Activated naive CD8-positive, alpha-beta T cell treated with anti-CD3 and anti-CD28 coated beads for 36 hours (primary cell): ENCODE data around the gene RPL9. TPM values are rescaled to one million over a fixed set of nuclear protein-coding genes. Genes with fewer than 3 reads are reported as not detected.
A peak's percentile ranks its signal among the peaks of the same experiment; 100 is the strongest.
"Not testable (repeated sequence)": the region's sequence is repeated elsewhere in the genome, so short reads cannot be mapped to it uniquely, and the experiment has no call there.

Experiments used
- DNase-seq: peaks from one replicate; pipeline ENCODE4 v3.0.0; 2021
- H3K27ac Mint-ChIP-seq: one replicate; pipeline ENCODE4 v1.8.0; 2022; ENCODE audit warnings: mild to moderate bottlenecking, moderate library complexity, mixed read lengths
- H3K27me3 Mint-ChIP-seq: one replicate; pipeline ENCODE4 v1.8.0; 2022; ENCODE audit warnings: mild to moderate bottlenecking, mixed read lengths
- H3K36me3 Mint-ChIP-seq: one replicate; pipeline ENCODE4 v1.8.0; 2021; ENCODE audit warnings: mild to moderate bottlenecking, mixed read lengths
- H3K4me1 Mint-ChIP-seq: one replicate; pipeline ENCODE4 v1.8.0; 2021; ENCODE audit warnings: mixed read lengths
- H3K4me3 Mint-ChIP-seq: one replicate; pipeline ENCODE4 v1.8.0; 2022; ENCODE audit warnings: mild to moderate bottlenecking, moderate library complexity, mixed read lengths
- H3K9me3 Mint-ChIP-seq: one replicate; pipeline ENCODE4 v1.8.0; 2022; ENCODE audit warnings: mixed read lengths
- total RNA-seq, 2 experiments: library from RNA; stranded (reverse); gene quantifications; one replicate each; pipeline ENCODE4 v1.2.3, GENCODE V29; 2021

The RPL9 gene
- total RNA-seq, 2 experiments from 2014 or later, result 1,739 to 1,814 TPM

- Mint-ChIP-seq H3K4me3 (peak overlapping the region; percentile 26), H3K27me3 (no peaks in the 10 kb centered on the region), H3K27ac (peak overlapping the region; percentile 68), H3K36me3 (peaks cover 62% of the 10 kb centered on the region), H3K4me1 (peaks cover 58% of the 10 kb centered on the region), H3K9me3 (no peaks in the 10 kb centered on the region)
- no peak for DNase-seq
Observed at GRCh38 chr4:39451423-39452023, 7.2 kb downstream of the RPL9 start.

GRCh38 chr4:39450618-39451017 is 8.1 kb downstream of the RPL9 start:
- H3K27me3 Mint-ChIP-seq, result no peaks in the 10 kb centered on the region
- peaks cover 51% of the 10 kb centered on the region for H3K4me1 Mint-ChIP-seq
- H3K27ac Mint-ChIP-seq, result peak overlapping the region; percentile 68
- peaks cover 54% of the 10 kb centered on the region for H3K36me3 Mint-ChIP-seq
- no peak overlapping the region for H3K4me3 Mint-ChIP-seq
- no peak for DNase-seq
- H3K9me3 Mint-ChIP-seq, result no peaks in the 10 kb centered on the region

GRCh38 chr4:39446842-39447573 is 11.7 kb downstream of the RPL9 start:
- H3K27ac Mint-ChIP-seq, result peak overlapping the region; percentile 60
- H3K4me1 Mint-ChIP-seq, result peaks cover 28% of the 10 kb centered on the region

GRCh38 chr4:39446483-39446841 is 12.3 kb downstream of the RPL9 start:
- no peak overlapping the region for H3K27ac Mint-ChIP-seq
- peaks cover 16% of the 10 kb centered on the region for H3K36me3 Mint-ChIP-seq
- H3K9me3 Mint-ChIP-seq, result no peaks in the 10 kb centered on the region
- DNase-seq, result no peak
- H3K4me1 Mint-ChIP-seq, result peaks cover 25% of the 10 kb centered on the region
- peaks cover 3% of the 10 kb centered on the region for H3K27me3 Mint-ChIP-seq
- H3K4me3 Mint-ChIP-seq, result no peak overlapping the region

More at GRCh38 chr4:39446842-39447573, 11.7 kb downstream of the RPL9 start:
- Mint-ChIP-seq H3K4me3 (peak overlapping the region; percentile 48), H3K9me3 (no peaks in the 10 kb centered on the region), H3K36me3 (peaks cover 22% of the 10 kb centered on the region), H3K27me3 (peaks cover 3% of the 10 kb centered on the region)
- DNase-seq, result peak; percentile 71

DNA sequence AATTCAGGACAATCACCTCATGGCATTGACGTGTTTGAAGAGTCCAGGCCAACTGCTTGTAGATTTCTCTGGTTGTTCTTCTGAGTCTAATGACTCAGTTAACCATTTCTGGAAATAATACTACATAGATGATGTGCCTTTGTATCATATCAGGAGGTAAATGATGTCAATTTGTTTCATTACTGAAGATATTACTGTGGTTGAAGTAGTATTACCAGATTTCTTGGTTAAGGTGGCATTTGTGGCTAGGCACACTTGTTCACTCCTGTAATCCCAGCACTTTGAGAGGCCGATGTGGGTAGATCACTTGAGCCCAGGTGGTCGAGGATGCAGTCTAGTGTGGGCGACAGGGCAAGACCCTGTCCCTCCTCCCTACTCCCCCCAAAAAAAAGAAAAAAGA is 15.7 kb downstream of the RPL9 start:
- DNase-seq, result peak; percentile 18
- no peaks in the 10 kb centered on the region for H3K9me3 Mint-ChIP-seq
- no peak overlapping the region for H3K27ac Mint-ChIP-seq
- H3K36me3 Mint-ChIP-seq, result no peaks in the 10 kb centered on the region
- peaks cover 12% of the 10 kb centered on the region for H3K4me1 Mint-ChIP-seq
- peaks cover 3% of the 10 kb centered on the region for H3K27me3 Mint-ChIP-seq
- no peak overlapping the region for H3K4me3 Mint-ChIP-seq

DNA sequence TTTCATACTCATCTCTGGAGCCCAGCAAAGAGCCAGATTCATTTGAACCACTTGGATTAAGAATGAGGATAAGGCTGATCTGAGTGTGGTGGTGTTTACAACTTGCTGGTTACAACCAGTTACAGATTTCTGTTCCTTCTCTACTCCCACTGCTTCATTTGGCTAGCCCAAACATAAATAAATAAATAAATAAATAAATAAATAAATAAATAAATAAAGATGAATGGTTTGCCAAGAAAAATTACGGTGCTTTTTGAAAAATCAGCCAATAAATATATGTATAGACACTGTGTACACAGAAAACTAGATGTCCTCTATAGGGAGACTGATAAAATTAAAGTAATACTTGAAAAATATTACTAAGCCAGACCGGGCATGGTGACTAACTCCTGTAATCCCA is 17.1 kb downstream of the RPL9 start:
- Mint-ChIP-seq H3K36me3 (no peaks in the 10 kb centered on the region), H3K9me3 (no peaks in the 10 kb centered on the region), H3K4me1 (peaks cover 4% of the 10 kb centered on the region)

GRCh38 chr4:39435659-39436563 is 22.8 kb downstream of the RPL9 start:
- Mint-ChIP-seq H3K27ac (no peak overlapping the region), H3K4me1 (no peaks in the 10 kb centered on the region), H3K4me3 (no peak overlapping the region)

More for the DNA sequence above, 17.1 kb downstream of the RPL9 start:
- no peak overlapping the region for H3K27ac Mint-ChIP-seq
- peaks cover 3% of the 10 kb centered on the region for H3K27me3 Mint-ChIP-seq
- no peak overlapping the region for H3K4me3 Mint-ChIP-seq
- no peak for DNase-seq

GRCh38 chr4:39433878-39434492 is 24.7 kb downstream of the RPL9 start:
- Mint-ChIP-seq H3K27ac (no peak overlapping the region), H3K9me3 (no peaks in the 10 kb centered on the region), H3K4me3 (no peak overlapping the region), H3K27me3 (no peaks in the 10 kb centered on the region), H3K4me1 (no peaks in the 10 kb centered on the region), H3K36me3 (no peaks in the 10 kb centered on the region)
- DNase-seq, result no peak

More at GRCh38 chr4:39435659-39436563, 22.8 kb downstream of the RPL9 start:
- Mint-ChIP-seq H3K27me3 (no peaks in the 10 kb centered on the region), H3K9me3 (no peaks in the 10 kb centered on the region), H3K36me3 (no peaks in the 10 kb centered on the region)
- DNase-seq, result no peak

- Mint-ChIP-seq H3K9me3 (no peaks in the 10 kb centered on the region), H3K27me3 (no peaks in the 10 kb centered on the region), H3K4me3 (no peak overlapping the region), H3K4me1 (no peaks in the 10 kb centered on the region), H3K27ac (no peak overlapping the region), H3K36me3 (no peaks in the 10 kb centered on the region)
- DNase-seq, result no peak
Observed at GRCh38 chr4:39429476-39430334, 29.0 kb downstream of the RPL9 start.

DNA sequence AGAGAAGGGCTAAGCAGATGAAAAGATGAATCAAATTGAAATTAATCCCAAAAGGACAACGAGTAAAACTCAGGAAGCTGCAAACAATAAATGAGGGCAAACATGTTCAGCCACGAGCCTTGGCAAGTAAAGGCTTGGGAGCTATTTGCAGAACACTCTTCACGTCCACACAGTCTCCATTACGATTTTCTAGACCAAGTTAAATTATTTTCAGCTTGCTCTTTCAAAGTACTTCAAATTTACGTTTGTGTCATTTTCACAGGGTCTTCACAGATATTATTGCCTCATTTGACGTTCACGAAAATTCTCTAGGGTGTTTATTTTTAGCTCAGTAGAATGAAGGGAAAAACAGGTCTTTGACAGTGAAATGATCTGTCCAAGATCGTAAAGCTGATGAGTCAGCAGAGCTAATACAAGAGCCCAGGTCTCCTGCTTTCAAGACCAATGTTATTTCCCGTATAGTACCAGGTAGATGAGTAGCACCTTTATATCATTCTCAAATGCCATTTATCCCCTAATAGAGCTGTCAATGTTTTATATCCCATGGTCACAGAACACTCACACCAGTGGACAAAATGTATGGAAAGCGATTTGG is 31.1 kb downstream of the RPL9 start:
- Mint-ChIP-seq H3K27ac (no peak overlapping the region), H3K9me3 (no peaks in the 10 kb centered on the region), H3K4me3 (no peak overlapping the region), H3K27me3 (no peaks in the 10 kb centered on the region), H3K36me3 (no peaks in the 10 kb centered on the region), H3K4me1 (no peaks in the 10 kb centered on the region)
- DNase-seq, result no peak

- H3K36me3 Mint-ChIP-seq, result no peaks in the 10 kb centered on the region
- H3K4me3 Mint-ChIP-seq, result no peak overlapping the region
- H3K9me3 Mint-ChIP-seq, result no peaks in the 10 kb centered on the region
- no peaks in the 10 kb centered on the region for H3K4me1 Mint-ChIP-seq
- no peak overlapping the region for H3K27ac Mint-ChIP-seq
- no peaks in the 10 kb centered on the region for H3K27me3 Mint-ChIP-seq
- no peak for DNase-seq
Observed at GRCh38 chr4:39426728-39427127, 32.0 kb downstream of the RPL9 start.

DNA sequence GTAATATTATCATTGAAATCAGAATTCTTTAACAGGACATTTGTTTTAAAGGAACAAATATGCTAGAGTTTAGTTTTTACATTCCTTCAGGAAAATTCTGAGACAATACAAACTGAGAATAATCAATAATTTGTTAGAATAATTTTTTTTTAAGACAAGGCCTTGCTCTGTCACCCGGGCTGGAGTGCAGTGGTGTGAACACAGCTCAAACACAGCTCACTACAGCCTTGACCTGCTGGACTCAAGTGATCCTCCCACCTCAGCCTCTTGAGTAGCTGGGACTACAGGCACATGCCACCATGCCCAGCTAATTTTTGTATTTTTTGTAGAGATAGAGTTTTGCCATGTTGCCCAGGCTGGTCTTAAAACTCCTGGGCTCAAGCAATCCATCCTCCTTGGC is 33.4 kb downstream of the RPL9 start:
- not testable (repeated sequence) for H3K27ac Mint-ChIP-seq, DNase-seq, H3K4me1 Mint-ChIP-seq, H3K9me3 Mint-ChIP-seq, H3K27me3 Mint-ChIP-seq, H3K4me3 Mint-ChIP-seq, H3K36me3 Mint-ChIP-seq

GRCh38 chr4:39422247-39422646 is 36.5 kb downstream of the RPL9 start:
- Mint-ChIP-seq H3K4me3 (no peak overlapping the region), H3K27me3 (no peaks in the 10 kb centered on the region), H3K4me1 (no peaks in the 10 kb centered on the region), H3K27ac (no peak overlapping the region), H3K9me3 (no peaks in the 10 kb centered on the region), H3K36me3 (no peaks in the 10 kb centered on the region)
- no peak for DNase-seq
